GM18951 (cell line): ENCODE results near the gene TRAPPC12.

Source experiments
- POLR2A ChIP-seq: IDR thresholded peaks from 4 replicates; pipeline ENCODE4 v1.6.1; 2011; ENCODE audit warnings: mild to moderate bottlenecking; ENCODE audit not compliant: insufficient read length, insufficient read depth; ENCODE audit errors: extremely low read depth
- in situ Hi-C: fragments of 300-500 bp; cut with MboI; formaldehyde crosslinking; loops from one replicate; pipeline ENCODE4 v1.12.0; 2022; ENCODE audit warnings: low sequenced_read_pairs, mixed read lengths, inconsistent platforms; ENCODE audit not compliant: unreplicated experiment

Gene TRAPPC12

DNA sequence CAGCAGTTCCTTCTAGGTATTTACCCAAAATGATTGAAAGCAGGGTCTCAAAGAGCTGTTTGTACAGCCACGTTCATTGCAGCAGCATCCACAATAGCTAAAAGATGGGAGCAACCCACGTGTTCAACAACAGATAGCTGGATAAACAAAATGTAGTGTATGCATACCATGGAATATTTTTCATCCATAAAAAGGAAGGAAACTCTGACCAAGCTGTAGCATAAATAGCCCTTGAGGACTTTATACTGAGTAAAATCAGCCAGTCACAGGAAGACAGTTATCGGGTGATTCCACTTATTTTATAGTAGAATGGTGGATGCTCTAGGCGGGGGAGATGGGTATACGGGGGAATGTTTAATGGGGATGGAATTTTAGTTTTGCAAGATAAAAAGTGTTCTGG lies 7.5 kb downstream of the TRAPPC12 start:
- TF ChIP-seq POLR2A = no peak
- in situ Hi-C loops = no loop called here

DNA sequence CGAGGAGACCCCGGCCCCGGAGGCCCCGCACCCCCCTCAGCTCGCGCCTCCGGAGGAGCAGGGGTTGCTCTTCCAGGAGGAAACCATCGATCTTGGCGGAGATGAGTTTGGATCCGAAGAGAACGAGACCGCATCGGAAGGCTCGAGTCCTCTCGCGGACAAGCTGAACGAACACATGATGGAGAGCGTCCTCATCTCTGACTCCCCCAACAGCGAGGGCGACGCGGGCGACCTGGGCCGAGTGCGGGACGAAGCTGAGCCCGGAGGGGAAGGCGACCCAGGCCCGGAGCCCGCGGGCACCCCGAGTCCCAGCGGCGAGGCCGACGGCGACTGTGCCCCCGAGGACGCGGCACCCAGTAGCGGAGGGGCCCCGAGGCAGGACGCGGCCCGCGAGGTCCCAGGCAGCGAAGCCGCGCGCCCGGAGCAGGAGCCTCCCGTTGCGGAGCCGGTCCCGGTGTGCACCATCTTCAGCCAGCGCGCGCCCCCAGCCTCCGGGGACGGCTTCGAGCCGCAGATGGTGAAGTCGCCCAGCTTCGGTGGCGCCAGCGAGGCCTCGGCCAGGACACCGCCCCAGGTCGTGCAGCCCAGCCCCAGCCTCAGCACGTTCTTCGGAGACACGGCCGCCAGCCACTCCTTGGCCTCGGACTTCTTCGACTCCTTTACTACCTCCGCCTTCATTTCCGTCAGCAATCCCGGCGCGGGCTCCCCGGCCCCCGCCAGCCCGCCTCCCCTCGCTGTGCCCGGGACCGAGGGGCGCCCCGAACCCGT lies 8.3 kb downstream of the TRAPPC12 start:
- in situ Hi-C loops = no loop called here
- TF ChIP-seq POLR2A = no peak

DNA sequence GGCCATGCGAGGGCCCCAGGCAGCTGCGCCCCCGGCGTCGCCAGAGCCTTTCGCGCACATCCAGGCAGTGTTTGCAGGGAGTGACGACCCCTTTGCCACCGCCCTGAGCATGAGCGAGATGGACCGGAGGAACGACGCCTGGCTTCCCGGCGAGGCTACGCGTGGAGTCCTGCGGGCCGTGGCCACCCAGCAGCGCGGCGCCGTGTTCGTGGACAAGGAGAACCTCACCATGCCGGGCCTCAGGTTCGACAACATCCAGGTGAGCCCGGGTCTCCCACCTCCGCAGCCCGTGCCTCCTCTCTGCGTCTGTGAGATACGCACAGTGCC lies 8.9 kb downstream of the TRAPPC12 start:
- no peak for TF ChIP-seq POLR2A
- in situ Hi-C loops = no loop called here

DNA sequence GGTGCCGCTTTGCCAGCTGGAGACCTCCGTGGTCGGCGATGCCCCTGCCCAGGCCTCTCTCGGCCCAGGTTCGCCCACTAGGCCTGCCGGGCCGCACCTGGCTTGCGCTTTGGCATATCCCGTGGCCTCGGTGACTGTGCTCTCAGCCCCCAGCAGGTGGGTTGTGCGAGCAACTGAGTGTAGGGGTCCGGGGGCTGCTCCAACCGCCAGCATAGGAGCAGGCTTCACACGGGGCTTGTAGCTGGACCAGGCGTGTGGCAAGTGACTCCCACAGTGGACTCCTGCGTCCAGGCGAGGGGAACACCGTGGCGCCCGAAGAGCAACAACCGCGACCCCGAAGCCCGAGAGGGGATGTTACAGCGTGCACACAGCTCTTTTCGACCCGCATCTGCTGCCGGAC lies 9.7 kb downstream of the TRAPPC12 start:
- no peak for TF ChIP-seq POLR2A
- in situ Hi-C loops = no loop called here

DNA sequence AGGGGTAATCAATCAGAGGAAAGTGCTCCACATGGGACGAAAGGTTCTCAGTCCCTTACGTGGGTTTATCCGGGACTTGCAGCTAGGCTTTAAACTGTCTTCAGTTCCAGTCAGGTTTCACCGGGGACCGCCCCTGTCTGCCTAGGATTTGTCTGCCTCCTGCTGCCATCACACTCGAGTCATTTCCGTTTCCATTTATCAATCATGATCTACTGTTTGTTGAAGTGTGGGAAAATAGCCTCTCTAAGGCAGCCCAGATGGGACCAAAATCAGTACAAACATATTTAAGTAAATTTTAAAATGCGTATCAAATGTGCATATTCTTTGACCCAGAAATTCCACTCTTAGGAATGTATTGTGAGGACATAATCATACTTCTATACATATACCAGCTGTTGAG lies 10.5 kb downstream of the TRAPPC12 start:
- in situ Hi-C loops = no loop called here

DNA sequence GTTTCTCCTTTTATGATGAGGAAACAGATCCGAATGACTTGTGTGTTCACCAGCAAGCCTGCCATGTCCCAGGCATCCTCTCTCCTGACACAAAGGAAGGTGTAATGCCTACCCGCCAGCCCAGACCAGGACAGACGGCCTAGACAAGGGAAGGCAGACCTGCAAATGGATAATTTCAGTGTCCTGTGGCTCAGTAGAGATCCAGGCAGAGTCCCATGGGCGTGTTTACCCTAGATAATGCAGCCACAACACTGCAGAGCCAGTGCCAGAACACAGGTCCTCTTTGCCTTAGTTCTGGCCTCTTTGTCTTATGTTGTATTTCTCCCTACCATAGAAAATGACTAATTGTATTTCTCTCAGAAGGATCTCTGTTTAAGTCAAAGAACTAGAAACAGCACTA lies 12.7 kb downstream of the TRAPPC12 start:
- in situ Hi-C loops = no loop called here
- no peak for TF ChIP-seq POLR2A

More for the DNA sequence above, 10.5 kb downstream of the TRAPPC12 start:
- TF ChIP-seq POLR2A = no peak

DNA sequence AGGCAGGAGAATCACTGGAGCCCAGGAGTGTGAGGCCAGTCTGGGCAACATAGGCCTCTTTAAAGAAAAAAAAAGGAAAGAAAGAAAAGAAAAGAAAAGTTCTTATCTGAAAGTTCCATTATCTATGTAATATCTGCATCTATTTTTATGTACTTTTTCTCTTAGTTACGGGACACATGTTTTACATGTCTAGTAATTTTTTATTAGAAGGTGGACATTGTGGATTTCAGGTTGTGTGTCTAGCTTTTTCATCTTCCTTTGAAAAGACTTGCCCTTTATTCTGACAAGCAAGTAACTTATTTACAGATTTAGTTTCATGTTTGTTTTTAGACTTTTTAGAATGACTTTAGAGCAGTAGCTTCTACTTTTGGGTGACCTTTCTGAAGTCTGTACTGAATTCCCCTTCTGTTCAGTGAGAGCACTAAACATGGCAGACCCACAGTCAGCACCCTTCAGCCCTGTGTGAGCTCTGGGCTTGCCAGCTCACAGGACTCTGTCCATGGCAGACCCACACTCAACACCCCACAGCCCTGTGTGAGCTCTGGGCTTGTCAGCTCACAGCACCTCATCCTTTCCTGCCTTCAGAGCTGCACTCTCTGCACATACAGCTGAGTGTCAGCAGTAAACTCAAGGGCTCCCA lies 17.5 kb downstream of the TRAPPC12 start:
- in situ Hi-C loops = no loop called here
- TF ChIP-seq POLR2A = no peak

DNA sequence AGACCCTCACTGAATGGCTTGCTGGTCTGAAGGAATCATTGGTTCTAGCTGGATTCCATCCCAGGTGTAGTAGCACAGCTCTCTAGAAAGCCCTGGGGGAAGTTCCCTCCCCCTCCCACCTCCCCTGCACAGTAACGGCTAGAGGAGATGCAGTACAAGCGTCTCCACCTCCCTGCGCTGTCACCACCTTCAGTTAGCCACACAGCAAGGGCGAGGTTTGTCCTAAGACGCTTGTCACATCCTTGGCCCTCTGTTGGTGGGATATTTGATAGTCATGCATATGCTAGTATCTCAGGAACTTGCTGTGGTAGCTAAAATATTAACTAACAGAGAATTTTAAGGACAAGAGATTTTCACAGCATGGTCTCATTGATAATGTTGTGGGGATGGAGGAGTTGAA lies 19.4 kb downstream of the TRAPPC12 start:
- TF ChIP-seq POLR2A = no peak
- in situ Hi-C loops = no loop called here

DNA sequence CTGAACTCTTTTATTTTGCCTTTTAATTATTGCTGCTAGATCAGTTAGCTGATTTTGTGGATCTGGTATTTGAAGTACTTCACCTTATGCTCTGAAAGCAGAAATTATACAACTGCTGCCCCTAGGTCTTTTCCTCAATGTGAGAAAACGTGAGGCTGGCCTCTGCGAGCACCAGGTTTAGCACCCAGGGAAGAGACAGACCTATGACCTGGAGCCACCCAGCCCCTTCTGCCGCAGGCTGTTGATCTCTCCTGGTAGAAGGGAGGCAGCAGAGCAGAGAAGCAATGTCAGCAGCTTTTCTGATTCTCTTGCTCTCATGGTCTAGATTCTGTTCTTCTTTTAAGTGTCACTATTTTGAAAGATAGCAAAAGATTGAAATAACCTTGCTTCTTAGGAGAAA lies 19.9 kb downstream of the TRAPPC12 start:
- in situ Hi-C loops = no loop called here
- TF ChIP-seq POLR2A = no peak

DNA sequence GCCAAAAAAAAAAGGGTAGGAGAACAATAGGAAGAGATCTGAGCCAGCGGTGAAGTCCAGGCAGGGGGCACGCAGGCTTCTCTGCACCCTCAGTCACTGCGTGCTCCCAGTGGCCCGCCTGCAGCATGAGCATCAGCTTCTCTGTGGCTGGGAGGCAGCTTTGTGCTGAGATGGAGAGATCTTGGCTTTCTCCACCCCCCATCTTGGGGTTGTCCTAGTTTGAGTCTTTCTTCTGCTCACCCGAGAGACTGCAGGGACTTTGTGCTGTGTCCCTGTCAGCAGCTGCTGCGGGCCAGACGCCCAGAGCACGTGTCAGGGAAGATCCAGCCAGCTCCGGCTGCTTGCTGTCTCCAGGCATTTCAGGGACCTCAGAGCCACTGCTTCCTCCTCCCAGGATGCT lies 20.3 kb downstream of the TRAPPC12 start:
- in situ Hi-C loops = no loop called here
- TF ChIP-seq POLR2A = no peak

DNA sequence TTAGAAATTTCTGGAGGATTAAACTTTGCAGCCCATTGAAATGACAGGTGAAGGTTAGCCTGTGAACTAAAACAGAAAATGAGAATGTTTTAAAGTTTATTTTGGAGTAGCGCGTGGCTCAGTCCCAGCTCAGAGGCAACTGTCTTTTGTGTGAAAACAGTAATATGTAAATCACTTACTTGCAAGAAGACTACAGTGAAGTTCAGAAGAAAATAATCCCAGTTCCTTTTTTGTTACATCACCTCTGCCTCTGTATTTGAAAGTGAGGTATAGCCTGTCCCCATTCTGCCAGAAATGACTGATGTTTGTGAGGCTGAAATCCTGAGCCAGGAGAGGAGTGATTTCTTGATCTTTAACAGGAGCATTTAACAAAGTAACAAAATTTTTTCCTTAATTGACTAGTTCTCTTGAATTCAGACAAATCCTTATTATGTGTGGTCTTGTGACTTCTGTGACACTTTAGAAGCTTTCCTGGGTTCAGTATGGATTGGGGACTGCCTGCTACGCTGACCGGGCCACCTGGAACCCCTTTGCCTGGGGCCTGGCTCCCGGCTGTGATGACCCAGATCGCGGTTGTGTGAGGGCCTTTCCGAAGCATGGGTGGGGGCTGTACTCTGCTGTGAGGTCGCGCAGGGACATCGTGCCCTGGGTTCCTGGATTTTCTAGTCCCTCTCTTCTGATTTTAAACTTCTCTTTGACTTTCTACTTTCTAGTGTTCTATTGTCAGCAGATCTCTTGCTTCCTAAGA lies 24.3 kb downstream of the TRAPPC12 start:
- TF ChIP-seq POLR2A = no peak
- in situ Hi-C loops = no loop called here

DNA sequence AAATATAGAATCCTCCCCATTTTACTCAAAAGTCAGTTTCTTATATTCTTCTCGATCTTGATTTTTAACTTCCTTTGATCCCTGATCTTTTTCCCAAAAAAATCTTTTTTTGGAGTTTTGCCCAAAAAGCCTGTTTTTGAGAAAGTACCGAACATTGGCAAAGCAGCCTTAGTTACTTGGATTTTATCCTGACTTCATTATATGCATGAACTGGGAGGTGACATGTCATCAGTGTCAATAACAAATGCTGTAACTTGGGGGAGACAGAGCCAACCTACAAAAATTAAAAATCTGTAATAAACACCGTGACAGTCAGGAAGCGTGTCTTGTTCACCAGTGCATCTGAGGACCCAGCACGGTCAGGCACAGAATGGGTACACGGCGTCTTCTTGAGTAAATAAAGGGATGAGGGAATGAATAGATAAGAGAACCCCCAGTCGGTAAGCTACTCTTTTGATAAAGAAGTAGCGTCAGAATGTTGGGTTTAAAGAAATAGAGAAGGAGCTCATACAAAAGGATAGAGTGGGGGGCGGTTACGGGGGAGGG lies 24.9 kb downstream of the TRAPPC12 start:
- TF ChIP-seq POLR2A = no peak
- in situ Hi-C loops = no loop called here

DNA sequence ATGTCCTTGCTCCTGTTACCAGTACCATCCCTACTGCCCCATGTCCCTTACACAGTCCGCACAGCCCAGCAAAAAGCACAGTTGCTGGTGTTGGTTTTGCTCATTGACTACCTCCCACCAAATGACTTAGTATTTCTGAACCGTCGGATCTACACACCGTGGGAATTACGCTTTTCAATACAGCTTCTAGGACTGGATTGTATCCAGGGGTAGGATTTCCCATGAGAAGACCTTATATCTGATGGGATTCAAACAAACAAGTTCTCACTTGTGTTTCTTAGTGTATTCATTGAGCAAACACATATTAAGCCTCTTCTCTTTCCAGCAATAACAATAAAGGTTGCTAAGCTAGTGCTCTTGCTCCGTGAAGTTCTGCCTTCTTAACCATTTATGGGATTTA lies 25.8 kb downstream of the TRAPPC12 start:
- no peak for TF ChIP-seq POLR2A
- in situ Hi-C loops = no loop called here

DNA sequence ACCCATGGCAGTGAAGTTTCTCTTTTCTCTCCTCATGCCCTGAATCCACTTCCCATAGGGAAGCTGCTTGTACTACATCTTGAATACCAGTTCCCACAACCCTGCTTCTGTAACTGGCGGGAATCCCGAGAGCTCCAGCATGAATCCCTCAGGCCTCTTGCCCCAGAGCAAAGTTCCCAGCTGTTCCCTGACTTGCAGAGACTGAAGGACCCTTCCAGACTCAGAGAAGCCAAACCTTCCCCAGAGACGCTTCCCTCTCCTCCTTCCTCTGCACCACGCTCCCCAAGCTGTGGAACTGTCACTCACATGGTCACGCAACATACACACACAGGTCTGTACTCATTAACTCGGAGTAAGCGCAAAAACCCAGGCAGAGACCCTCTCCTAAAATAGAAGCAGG lies 26.4 kb downstream of the TRAPPC12 start:
- no peak for TF ChIP-seq POLR2A
- in situ Hi-C loops = no loop called here

DNA sequence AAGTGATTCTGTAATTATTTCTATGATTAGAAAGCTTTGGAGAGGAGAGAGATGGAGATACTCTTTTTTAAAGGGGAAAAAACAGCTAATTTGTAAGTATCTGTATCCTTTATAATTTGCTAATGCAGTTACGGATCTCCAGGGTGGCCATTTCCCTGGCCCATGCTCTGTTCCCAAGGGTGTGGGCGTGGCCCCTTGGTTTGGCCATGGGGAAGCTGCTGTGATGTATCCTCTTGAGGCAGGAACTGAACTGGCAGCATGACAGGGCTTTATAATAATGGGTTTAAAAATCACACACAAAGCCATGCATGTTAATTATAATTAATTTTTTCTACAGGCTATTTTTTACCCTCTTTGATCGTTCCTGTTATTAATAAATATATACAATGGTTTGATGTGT lies 27.0 kb downstream of the TRAPPC12 start:
- TF ChIP-seq POLR2A = no peak
- in situ Hi-C loops = no loop called here
